Aorta (tissue), 5 donors: ENCODE data around the gene OTOL1. TPM values are rescaled to one million over a fixed set of nuclear protein-coding genes. Genes with fewer than 3 reads are reported as not detected.
"Not testable (repeated sequence)": the region's sequence is repeated elsewhere in the genome, so short reads cannot be mapped to it uniquely, and the experiment has no call there.

Experiments used
- ATAC-seq: fragments of 200-7000 bp; cut with Tn5 transposase; one replicate; pipeline ENCODE4 v1.9.1; 2022; ENCODE audit warnings: moderate library complexity; ENCODE audit not compliant: low FRiP score
- DNase-seq, 2 donors: peaks; one replicate each; pipeline ENCODE4 v3.0.0-alpha.2; 2020
- H3K27ac ChIP-seq, 2 donors: one replicate each; pipeline ENCODE4 v1.5.1; 2013; ENCODE audit warnings: low read length in 2 of 2, mild to moderate bottlenecking in 2 of 2, moderate library complexity in 2 of 2, control low read depth in 1 of 2, inconsistent platforms in 1 of 2, low read depth in 1 of 2
- H3K27me3 ChIP-seq, 2 donors: one replicate each; pipeline ENCODE4 v1.6.1; 2013; ENCODE audit warnings: control low read depth in 1 of 2, low read length in 1 of 2, mild to moderate bottlenecking in 1 of 2, moderate library complexity in 1 of 2; ENCODE audit not compliant: insufficient read depth in 2 of 2, control insufficient read depth in 1 of 2
- H3K36me3 ChIP-seq, 2 donors: one replicate each; pipeline ENCODE4 v1.6.1; 2013; ENCODE audit warnings: control low read depth in 1 of 2, low read length in 1 of 2, mild to moderate bottlenecking in 1 of 2; ENCODE audit not compliant: insufficient read depth in 2 of 2, control insufficient read depth in 1 of 2
- H3K4me1 ChIP-seq, 2 donors: one replicate each; pipeline ENCODE4 v1.6.1; 2013; ENCODE audit warnings: low read length in 2 of 2, control low read depth in 1 of 2, mild to moderate bottlenecking in 1 of 2, moderate library complexity in 1 of 2; ENCODE audit not compliant: insufficient read depth in 2 of 2, control insufficient read depth in 1 of 2
- H3K4me3 ChIP-seq, 2 donors: one replicate each; pipeline ENCODE4 v1.5.1; 2013; ENCODE audit warnings: low read length in 2 of 2, control low read depth in 1 of 2, mild to moderate bottlenecking in 1 of 2
- H3K9me3 ChIP-seq: one replicate; pipeline ENCODE4 v1.6.1; 2013; ENCODE audit warnings: mild to moderate bottlenecking, low read length; ENCODE audit not compliant: control insufficient read depth
- WGBS, 2 donors: extraction: QIAGEN DNeasy Blood & Tissue Kit; methylation state at CpG; one replicate each; pipeline ENCODE4 v1.1.7; 2013; 5-methylcytosine and 5-hydroxymethylcytosine counted together
- intact Hi-C, 2 donors: fragments of 100-400 bp; cut with DNase I; formaldehyde crosslinking; loops; one replicate each; pipeline versions ENCODE4 v1.14.2 to v1.15.0; 2022
- polyA plus RNA-seq, 2 donors: library from polyadenylated mRNA; stranded (reverse); fragments of 200-250 nt; gene quantifications; one replicate each; pipeline ENCODE4 v1.2.3, GENCODE V29; 2013
- total RNA-seq, 2 donors: library from RNA; stranded (reverse); fragmentation: NEBNext Ultra II Directional; extraction: Animal tissue kit (Norgen Biotek cat#: 25700); gene quantifications; one replicate each; pipeline ENCODE4 v1.2.1, GENCODE V29; 2021
- donor health status: healthy with polysubstance abuse.
- donor health status: Bipolar disorder and iron deficiency.
- donor health status: DM: no; HTN: no; CAD: no.
- donor health status: DM: no; HTN: no; CAD: no.
- donor health status: DM: yes; HTN: yes; CAD: no.

The OTOL1 gene
- total and polyA plus RNA-seq, 4 donors, result not detected

- no peak for ATAC-seq
Measured at GRCh38 chr3:161475206-161475605, 21.4 kb upstream of the OTOL1 start.

GRCh38 chr3:161475905-161476304 is 20.7 kb upstream of the OTOL1 start:
- H3K4me3 ChIP-seq, result no peak overlapping the region
- no peaks in the 10 kb centered on the region for H3K36me3 ChIP-seq
- H3K9me3 ChIP-seq, result no peaks in the 10 kb centered on the region
- intact Hi-C loops, result no loop called here
- no peak overlapping the region for H3K27ac ChIP-seq
- ATAC-seq, result no peak
- H3K27me3 ChIP-seq, result no peaks in the 10 kb centered on the region
- H3K4me1 ChIP-seq, result no peaks in the 10 kb centered on the region
- DNase-seq, result no peak

More at GRCh38 chr3:161475206-161475605, 21.4 kb upstream of the OTOL1 start:
- H3K27ac ChIP-seq, result no peak overlapping the region
- no peaks in the 10 kb centered on the region for H3K4me1 ChIP-seq
- H3K4me3 ChIP-seq, result no peak overlapping the region
- intact Hi-C loops, result no loop called here
- no peak for DNase-seq
- H3K9me3 ChIP-seq, result no peaks in the 10 kb centered on the region
- H3K27me3 ChIP-seq, result no peaks in the 10 kb centered on the region
- H3K36me3 ChIP-seq, result no peaks in the 10 kb centered on the region

- no peaks in the 10 kb centered on the region for H3K36me3 ChIP-seq
- no peaks in the 10 kb centered on the region for H3K9me3 ChIP-seq
- 85 to 86% methylated on average over 1 of the region's 1 CpG for WGBS, 2 donors
- ATAC-seq, result no peak
- no peaks in the 10 kb centered on the region for H3K4me1 ChIP-seq
- H3K27me3 ChIP-seq, result peaks cover 0 to 3% of the 10 kb centered on the region in 2 donors
- intact Hi-C loops, result no loop called here
- H3K27ac ChIP-seq, result no peak overlapping the region
- no peak overlapping the region for H3K4me3 ChIP-seq
- no peak for DNase-seq
Measured at GRCh38 chr3:161484226-161484625, 12.4 kb upstream of the OTOL1 start.

- intact Hi-C loops, H3K36me3 ChIP-seq, H3K4me1 ChIP-seq, DNase-seq, H3K27ac ChIP-seq, H3K9me3 ChIP-seq, H3K27me3 ChIP-seq, ATAC-seq, H3K4me3 ChIP-seq: not testable (repeated sequence)
- 51 to 63% methylated on average over 1 of the region's 1 CpG for WGBS, 2 donors
Measured at GRCh38 chr3:161488284-161488683, 8.3 kb upstream of the OTOL1 start.

- Histone ChIP-seq H3K4me1 (no peaks in the 10 kb centered on the region), H3K4me3 (no peak overlapping the region), H3K9me3 (no peaks in the 10 kb centered on the region), H3K36me3 (no peaks in the 10 kb centered on the region), H3K27me3 (peaks cover 0 to 3% of the 10 kb centered on the region in 2 donors), H3K27ac (no peak overlapping the region)
- intact Hi-C loops, result no loop called here
- no peak for ATAC-seq
- DNase-seq, result no peak
Measured at GRCh38 chr3:161489395-161489794, 7.2 kb upstream of the OTOL1 start.

- H3K27ac ChIP-seq, ATAC-seq, H3K4me1 ChIP-seq, DNase-seq, H3K27me3 ChIP-seq, H3K4me3 ChIP-seq, intact Hi-C loops, H3K9me3 ChIP-seq, H3K36me3 ChIP-seq: not testable (repeated sequence)
- WGBS, 2 donors, result 68 to 80% methylated on average over 1 of the region's 1 CpG
Measured at GRCh38 chr3:161490845-161491244, 5.8 kb upstream of the OTOL1 start.

GRCh38 chr3:161498259-161498921 is 1.8 kb downstream of the OTOL1 start:
- Histone ChIP-seq H3K9me3 (no peaks in the 10 kb centered on the region), H3K4me1 (no peaks in the 10 kb centered on the region), H3K27ac (no peak overlapping the region), H3K4me3 (no peak overlapping the region), H3K27me3 (no peaks in the 10 kb centered on the region), H3K36me3 (no peaks in the 10 kb centered on the region)
- intact Hi-C loops, result no loop called here
- ATAC-seq, result no peak
- DNase-seq, result no peak
- WGBS, 2 donors, result 47 to 61% methylated on average over 2 of the region's 2 CpGs

- 87 to 94% methylated on average over 3 of the region's 3 CpGs for WGBS, 2 donors
- no peaks in the 10 kb centered on the region for H3K9me3 ChIP-seq
- DNase-seq (no peak), ATAC-seq (no peak)
- H3K27me3 ChIP-seq, result no peaks in the 10 kb centered on the region
- H3K36me3 ChIP-seq, result no peaks in the 10 kb centered on the region
- H3K27ac ChIP-seq, result no peak overlapping the region
- H3K4me3 ChIP-seq, result no peak overlapping the region
- intact Hi-C loops, result no loop called here
- no peaks in the 10 kb centered on the region for H3K4me1 ChIP-seq
Measured at GRCh38 chr3:161500068-161500796, 3.6 kb downstream of the OTOL1 start.

- Histone ChIP-seq H3K27me3 (no peaks in the 10 kb centered on the region), H3K4me1 (no peaks in the 10 kb centered on the region), H3K36me3 (no peaks in the 10 kb centered on the region), H3K9me3 (no peaks in the 10 kb centered on the region), H3K27ac (no peak overlapping the region), H3K4me3 (no peak overlapping the region)
- DNase-seq (peak in 1 of 2 donors; percentile 61), ATAC-seq (no peak)
- intact Hi-C loops, result no loop called here
- WGBS, 2 donors, result 91 to 94% methylated on average over 8 of the region's 8 CpGs
Measured at GRCh38 chr3:161503271-161503670, 6.7 kb downstream of the OTOL1 start.
